DOHH2 (cell line): ENCODE data around the gene ZIC1.

Source experiments
- H3F3A ChIP-seq: fragments of 200-600 bp; sonication (generic), shearing (Covaris generic); 2 replicates; pipeline ENCODE4 v1.6.0; 2016; ENCODE audit warnings: antibody characterized with exemption, mild to moderate bottlenecking; ENCODE audit not compliant: control insufficient read depth, insufficient read depth
- H3K27ac ChIP-seq: fragments of 200-600 bp; sonication (generic); 2 replicates; pipeline ENCODE4 v1.5.1; 2014; ENCODE audit warnings: low read depth, mild to moderate bottlenecking, low read length, moderate library complexity
- H3K27me3 ChIP-seq: fragments of 200-600 bp; sonication (generic); 2 replicates; pipeline ENCODE4 v1.6.1; 2014; ENCODE audit warnings: mild to moderate bottlenecking, low read length, mixed read lengths; ENCODE audit not compliant: control insufficient read depth
- H3K36me3 ChIP-seq: fragments of 200-600 bp; sonication (generic); 2 replicates; pipeline ENCODE4 v1.6.1; 2014; ENCODE audit warnings: mild to moderate bottlenecking, low read length, moderate library complexity, mixed read lengths; ENCODE audit not compliant: control insufficient read depth
- H3K4me1 ChIP-seq: fragments of 200-600 bp; sonication (generic); 2 replicates; pipeline ENCODE4 v1.6.1; 2014; ENCODE audit warnings: mild to moderate bottlenecking, low read length, mixed read lengths; ENCODE audit not compliant: control insufficient read depth
- H3K4me2 ChIP-seq: fragments of 200-600 bp; sonication (generic); 2 replicates; pipeline ENCODE4 v1.6.0; 2014; ENCODE audit warnings: mild to moderate bottlenecking, low read length, moderate library complexity
- H3K4me3 ChIP-seq: fragments of 200-600 bp; sonication (generic); 2 replicates; pipeline ENCODE4 v1.5.1; 2014; ENCODE audit warnings: mild to moderate bottlenecking, low read length, mixed read lengths
- H3K79me2 ChIP-seq: fragments of 200-600 bp; sonication (generic); 2 replicates; pipeline ENCODE4 v1.6.1; 2014; ENCODE audit warnings: mild to moderate bottlenecking, low read length, mixed read lengths; ENCODE audit not compliant: control insufficient read depth
- H3K9me2 ChIP-seq: fragments of 200-600 bp; sonication (generic); replicated peaks from 2 replicates; pipeline ENCODE4 v1.6.1; 2014; ENCODE audit warnings: mild to moderate bottlenecking, low read length, mixed read lengths; ENCODE audit not compliant: control insufficient read depth
- H3K9me3 ChIP-seq: fragments of 200-600 bp; sonication (generic); 2 replicates; pipeline ENCODE4 v1.6.1; 2014; ENCODE audit warnings: antibody characterized with exemption, low read length, mixed read lengths; ENCODE audit not compliant: control insufficient read depth, insufficient read depth
- H4K20me1 ChIP-seq: fragments of 200-600 bp; sonication (generic); 2 replicates; pipeline ENCODE4 v1.6.0; 2014; ENCODE audit warnings: low read depth, mild to moderate bottlenecking, antibody characterized with exemption, low read length, moderate library complexity; ENCODE audit not compliant: control insufficient read depth, insufficient read depth
- CTCF ChIP-seq: fragments of 200-600 bp; sonication (generic); IDR thresholded peaks from one replicate; pipeline ENCODE4 v1.5.1; 2014; ENCODE audit warnings: antibody characterized with exemption, mild to moderate bottlenecking, low read depth, low read length; ENCODE audit not compliant: poor library complexity, severe bottlenecking
- EZH2phosphoT487 ChIP-seq: fragments of 200-600 bp; sonication (generic); IDR thresholded peaks from 2 replicates; pipeline ENCODE4 v1.6.1; 2017; ENCODE audit warnings: borderline replicate concordance, mild to moderate bottlenecking, antibody characterized with exemption, low read length, moderate library complexity, mixed read lengths

The ZIC1 gene

GRCh38 chr3:147361454-147362420, 47.4 kb upstream of the ZIC1 start:
- Histone ChIP-seq H3K79me2 (no peaks in the 10 kb centered on the region), H4K20me1 (no peaks in the 10 kb centered on the region), H3K4me2 (no peak overlapping the region), H3K27ac (no peak overlapping the region), H3K9me2 (no peaks in the 10 kb centered on the region), H3K4me3 (no peak overlapping the region), H3F3A (no peaks in the 10 kb centered on the region), H3K36me3 (no peaks in the 10 kb centered on the region), H3K9me3 (no peaks in the 10 kb centered on the region), H3K4me1 (no peaks in the 10 kb centered on the region), H3K27me3 (no peaks in the 10 kb centered on the region)
- TF ChIP-seq CTCF (peak; percentile 81), EZH2phosphoT487 (no peak)

GRCh38 chr3:147364771-147365170, 44.4 kb upstream of the ZIC1 start:
- no peaks in the 10 kb centered on the region for H4K20me1 ChIP-seq
- no peak overlapping the region for H3K27ac ChIP-seq
- no peaks in the 10 kb centered on the region for H3K9me3 ChIP-seq
- H3K36me3 ChIP-seq = no peaks in the 10 kb centered on the region
- no peaks in the 10 kb centered on the region for H3K9me2 ChIP-seq
- H3F3A ChIP-seq = no peaks in the 10 kb centered on the region
- H3K27me3 ChIP-seq = no peaks in the 10 kb centered on the region
- H3K4me2 ChIP-seq = no peak overlapping the region
- H3K4me1 ChIP-seq = no peaks in the 10 kb centered on the region
- H3K4me3 ChIP-seq = no peak overlapping the region
- TF ChIP-seq CTCF (no peak), EZH2phosphoT487 (no peak)
- H3K79me2 ChIP-seq = no peaks in the 10 kb centered on the region

- no peak for TF ChIP-seq CTCF
- TF ChIP-seq EZH2phosphoT487 = no peak
- H3K27me3 ChIP-seq = no peaks in the 10 kb centered on the region
- H3K4me1 ChIP-seq = no peaks in the 10 kb centered on the region
Observed at GRCh38 chr3:147365196-147366115, 43.7 kb upstream of the ZIC1 start.

More at GRCh38 chr3:147365196-147366115, 43.7 kb upstream of the ZIC1 start:
- H3K9me3 ChIP-seq = no peaks in the 10 kb centered on the region
- no peaks in the 10 kb centered on the region for H3K36me3 ChIP-seq
- no peaks in the 10 kb centered on the region for H4K20me1 ChIP-seq
- no peak overlapping the region for H3K4me3 ChIP-seq
- H3K4me2 ChIP-seq = no peak overlapping the region
- no peaks in the 10 kb centered on the region for H3K79me2 ChIP-seq
- H3K27ac ChIP-seq = no peak overlapping the region
- H3F3A ChIP-seq = no peaks in the 10 kb centered on the region
- H3K9me2 ChIP-seq = no peaks in the 10 kb centered on the region
